ENCODE results near the gene HBE1. TPM values are rescaled to one million over a fixed set of nuclear protein-coding genes. Genes with fewer than 3 reads are reported as not detected.

HBE1 gene
- total RNA-seq (2012; rRNA removed) (1.4 and 3.2 TPM in 2 replicates), polyA plus RNA-seq (2012; rRNA removed) (7.7 and 12.7 TPM in 2 replicates), Bru-seq, nascent RNA (percentile 40 among the genes with signal in this experiment), BruChase-seq, experiment 1, labeled RNA remaining after a 6-hour chase (percentile 28 among the genes with signal in this experiment), BruChase-seq, experiment 2, labeled RNA remaining after a 2-hour chase (percentile 34 among the genes with signal in this experiment)
- polyA plus RNA-seq (2012; cell fraction: cytosol; rRNA removed), result 13.7 and 33.6 TPM in 2 replicates
- polyA plus RNA-seq (2012; cell fraction: nucleus; rRNA removed; ENCODE audit: low replicate concordance), result 4.8 and 12.2 TPM in 2 replicates
- long read RNA-seq, partial matches to known transcripts, result 0 of 3 reads
- long read RNA-seq, other reads (novel, unspliced or antisense), result 2 of 3 reads

- Histone ChIP-seq H3K23ac (ENCODE audit: low read depth, low read length) (no peak within 1 kb of the TSS), H3K9me3 (ENCODE audit: control insufficient read depth, insufficient read depth, low read length) (no peaks in the 10 kb centered on the region), H2AK5ac (ENCODE audit: low read depth, low read length) (0 out of 2 replicates have a peak within 1 kb of the TSS, but pooled peaks have one; percentile 18), H3K79me1 (ENCODE audit: low read depth in 1 of 2, low read length in 2 of 2) (no peaks in the 10 kb centered on the region), H3K18ac (ENCODE audit: low read depth, low read length) (no peak within 1 kb of the TSS), H4K5ac (ENCODE audit: low read depth, low read length) (peak within 1 kb of the TSS; percentile 28; the same call in 1 of the 2 replicates), H4K20me1 (ENCODE audit: insufficient read depth, low read length) (no peaks in the 10 kb centered on the region), H3K56ac (ENCODE audit: extremely low read depth, insufficient read depth, low read length) (no peak within 1 kb of the TSS), H3K4ac (ENCODE audit: low read depth, low read length) (peak within 1 kb of the TSS; percentile 13), H4K91ac (ENCODE audit: insufficient read depth, low read depth, low read length) (no peak within 1 kb of the TSS), H3K14ac (replicated peaks; ENCODE audit: low read depth, low read length) (no peak within 1 kb of the TSS), H2AK9ac (replicated peaks; ENCODE audit: low read depth, low read length, poor library complexity) (no peak within 1 kb of the TSS), H2BK15ac (ENCODE audit: low read depth, low read length) (0 out of 3 replicates have a peak within 1 kb of the TSS, but pooled peaks have one; percentile 48), H3K9me1 (ENCODE audit: insufficient read depth, low read length) (peaks cover 3% of the 10 kb centered on the region), H2BK120ac (ENCODE audit: low read depth, low read length) (peak within 1 kb of the TSS; percentile 11; the same call in 1 of the 2 replicates), H3K36me3 (ENCODE audit: control insufficient read depth, insufficient read depth, low read length) (no peaks in the 10 kb centered on the region), H3K4me3 (ENCODE audit: insufficient read depth, low read depth, low read length) (no peak within 1 kb of the TSS), H3K4me1 (ENCODE audit: control insufficient read depth, insufficient read depth, low read length) (peaks cover 3% of the 10 kb centered on the region; the same call in 1 of the 2 replicates), H3K27me3 (ENCODE audit: control insufficient read depth, insufficient read depth, low read length) (no peaks in the 10 kb centered on the region), H3K9ac (ENCODE audit: low read depth, low read length) (no peak within 1 kb of the TSS), H2BK5ac (ENCODE audit: low read depth, low read length, poor library complexity, severe bottlenecking) (no peak within 1 kb of the TSS), H2AFZ (replicated peaks; ENCODE audit: low read length, poor library complexity) (no peak within 1 kb of the TSS), H2BK20ac (ENCODE audit: low read depth, low read length) (peak within 1 kb of the TSS; percentile 36; the same call in 1 of the 2 replicates), H3K4me2 (ENCODE audit: low read depth, low read length) (no peak within 1 kb of the TSS), H3K27ac (ENCODE audit: insufficient read depth, low read length) (no peak within 1 kb of the TSS), H4K8ac (ENCODE audit: low read depth in 2 of 2, low read length in 2 of 2) (0 out of 4 replicates have a peak within 1 kb of the TSS, but pooled peaks of 1 of the 2 experiments have one; percentile 2)
- BruUV-seq (replicated peaks), result no TSS peak
- ChIA-PET CTCF (no interaction called here), POLR2A (ENCODE audit: unreplicated experiment) (no interaction called here)
- in situ Hi-C loops (cut with MboI; ENCODE audit: low sequenced_read_pairs), result no loop called here
- 58% methylated on average over 3 of the region's 4 CpGs; no CpG with 5 or more reads in 1 of the 2 experiments for WGBS, 2 experiments (ENCODE audit: extremely low coverage in 2 of 2, insufficient read length in 1 of 2)
- TF ChIP-seq CHD1 (IDR thresholded peaks at IDR 0.05; ENCODE audit: low read depth, low read length), result no peak
- no peak for TF ChIP-seq MAFK (IDR thresholded peaks at IDR 0.05; ENCODE audit: low read depth, low read length)
- TF ChIP-seq SMC3 (IDR thresholded peaks at IDR 0.05; ENCODE audit: low read depth, low read length), result no peak
- TF ChIP-seq RAD21 (IDR thresholded peaks at IDR 0.05; ENCODE audit: low read length), result no peak
- TF ChIP-seq NFE2L2 (IDR thresholded peaks at IDR 0.05; ENCODE audit: low read depth, low read length), result no peak
- no peak for TF ChIP-seq BHLHE40 (IDR thresholded peaks at IDR 0.05; ENCODE audit: low read depth, low read length)
- TF ChIP-seq POLR2A (IDR thresholded peaks at IDR 0.05; ENCODE audit: low read depth, low read length), result no peak
- TF ChIP-seq CEBPB (IDR thresholded peaks at IDR 0.05; ENCODE audit: low read depth, low read length), result no peak
- no peak for TF ChIP-seq RFX5 (IDR thresholded peaks at IDR 0.05; ENCODE audit: low read depth, low read length)
- no peak for TF ChIP-seq RCOR1 (IDR thresholded peaks at IDR 0.05; ENCODE audit: insufficient replicate concordance, low read length)
- TF ChIP-seq USF2 (IDR thresholded peaks at IDR 0.05; ENCODE audit: low read depth, low read length), result no peak
- no peak for TF ChIP-seq MXI1 (IDR thresholded peaks at IDR 0.05; ENCODE audit: borderline replicate concordance, low read depth, low read length)
- no peak for TF ChIP-seq FOS (IDR thresholded peaks at IDR 0.05; ENCODE audit: low read depth, low read length)
- TF ChIP-seq MAZ (IDR thresholded peaks at IDR 0.05; ENCODE audit: borderline replicate concordance, low read depth, low read length), result no peak
- dilution Hi-C loops (cut with HindIII; ENCODE audit: low sequenced_read_pairs, unreplicated experiment), result no loop called here
- DNase-seq (no peak), ATAC-seq (ENCODE audit: low read depth) (no peak)
- intact Hi-C loops (cut with micrococcal nuclease), result no loop called here
Measured at GRCh38 chr11:5269715-5270147, at the start of gene HBE1. Gene HBE1, minus strand, starts transcription at chr11:5269945. Its CDS starts 55 bp downstream, at chr11:5269890.
